Hepatic stellate cell (primary cell): ENCODE measurements around the gene ANXA2.
"Not testable (repeated sequence)": the region's sequence is repeated elsewhere in the genome, so short reads cannot be mapped to it uniquely, and the experiment has no call there.

Experiments
- DNase-seq: peaks from one replicate; pipeline ENCODE4 v3.0.0; 2011; ENCODE audit warnings: low spot score

ANXA2 gene

GRCh38 chr15:60343221-60343970 is 54.4 kb downstream of the ANXA2 start:
- no peak for DNase-seq

- DNase-seq, result no peak
Measured at GRCh38 chr15:60340207-60340921, 57.4 kb downstream of the ANXA2 start.

- DNase-seq, result no peak
Measured at GRCh38 chr15:60339236-60339635, 58.5 kb downstream of the ANXA2 start.

- DNase-seq, result no peak
Measured at GRCh38 chr15:60338810-60339209, 59.0 kb downstream of the ANXA2 start.

- no peak for DNase-seq
Measured at GRCh38 chr15:60337076-60337475, 60.7 kb downstream of the ANXA2 start.

- DNase-seq, result not testable (repeated sequence)
Measured at GRCh38 chr15:60335296-60335695, 62.5 kb downstream of the ANXA2 start.

GRCh38 chr15:60328852-60329443 is 68.8 kb downstream of the ANXA2 start:
- DNase-seq, result no peak

GRCh38 chr15:60326824-60327654 is 70.7 kb downstream of the ANXA2 start:
- DNase-seq, result no peak

- DNase-seq, result no peak
Measured at GRCh38 chr15:60326343-60326742, 71.4 kb downstream of the ANXA2 start.

- DNase-seq, result no peak
Measured at GRCh38 chr15:60325905-60326304, 71.9 kb downstream of the ANXA2 start.

- DNase-seq, result no peak
Measured at GRCh38 chr15:60324706-60325438, 72.9 kb downstream of the ANXA2 start.

- DNase-seq, result no peak
Measured at GRCh38 chr15:60323322-60323721, 74.5 kb downstream of the ANXA2 start.

GRCh38 chr15:60320365-60320764 is 77.4 kb downstream of the ANXA2 start:
- no peak for DNase-seq

- DNase-seq, result no peak
Measured at GRCh38 chr15:60318216-60318867, 79.4 kb downstream of the ANXA2 start.

GRCh38 chr15:60316961-60317360 is 80.8 kb downstream of the ANXA2 start:
- DNase-seq, result no peak

GRCh38 chr15:60315878-60316277 is 81.9 kb downstream of the ANXA2 start:
- no peak for DNase-seq

- no peak for DNase-seq
Measured at GRCh38 chr15:60313906-60314305, 83.9 kb downstream of the ANXA2 start.

GRCh38 chr15:60307034-60307433 is 90.8 kb downstream of the ANXA2 start:
- no peak for DNase-seq

GRCh38 chr15:60301024-60301423 is 96.8 kb downstream of the ANXA2 start:
- DNase-seq, result no peak

- DNase-seq, result no peak
Measured at GRCh38 chr15:60299452-60300047, 98.2 kb downstream of the ANXA2 start.
